Ovary (tissue), 3 donors: ENCODE results near the gene SIRPA.

ENCODE experiments used
- POLR2A ChIP-seq: fragments of 450-650 bp; IDR thresholded peaks from one replicate; pipeline ENCODE4 v1.6.1; 2017; ENCODE audit warnings: antibody characterized with exemption, mild to moderate bottlenecking, moderate library complexity
- TF ChIP-seq, protein P1 (sequence below), 3 donors: fragments of 450-650 bp in 2 of 3; fragments of 200-600 bp in 1 of 3; IDR thresholded peaks; one replicate each; pipeline versions ENCODE4 v1.5.1 to v1.8.0; 2016 to 2022; ENCODE audit warnings: antibody characterized with exemption in 3 of 3, mild to moderate bottlenecking in 1 of 3
- donor health status: DM: no; HTN: no; CAD: no.

DNA sequence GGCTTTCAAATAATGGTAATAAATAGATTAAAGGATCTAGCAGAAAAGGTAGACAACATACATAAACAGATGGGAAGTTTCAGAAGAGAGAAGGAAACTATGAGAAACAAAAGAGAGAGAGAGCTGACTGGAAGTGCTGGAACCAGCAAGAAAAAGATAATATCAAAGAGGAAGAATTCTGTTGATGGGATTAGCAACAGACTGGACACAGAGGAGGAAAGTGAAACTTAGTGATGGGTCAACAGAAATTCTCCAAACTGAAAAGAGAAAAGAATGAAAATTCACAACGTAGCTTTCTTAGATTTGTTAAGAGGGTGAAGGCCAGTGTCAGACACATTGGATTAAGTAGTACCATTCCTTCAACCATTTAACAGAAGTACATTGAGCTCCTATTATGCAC is 48.3 kb upstream of the SIRPA start:
- no peak for TF ChIP-seq POLR2A
- TF ChIP-seq, protein P1, sequence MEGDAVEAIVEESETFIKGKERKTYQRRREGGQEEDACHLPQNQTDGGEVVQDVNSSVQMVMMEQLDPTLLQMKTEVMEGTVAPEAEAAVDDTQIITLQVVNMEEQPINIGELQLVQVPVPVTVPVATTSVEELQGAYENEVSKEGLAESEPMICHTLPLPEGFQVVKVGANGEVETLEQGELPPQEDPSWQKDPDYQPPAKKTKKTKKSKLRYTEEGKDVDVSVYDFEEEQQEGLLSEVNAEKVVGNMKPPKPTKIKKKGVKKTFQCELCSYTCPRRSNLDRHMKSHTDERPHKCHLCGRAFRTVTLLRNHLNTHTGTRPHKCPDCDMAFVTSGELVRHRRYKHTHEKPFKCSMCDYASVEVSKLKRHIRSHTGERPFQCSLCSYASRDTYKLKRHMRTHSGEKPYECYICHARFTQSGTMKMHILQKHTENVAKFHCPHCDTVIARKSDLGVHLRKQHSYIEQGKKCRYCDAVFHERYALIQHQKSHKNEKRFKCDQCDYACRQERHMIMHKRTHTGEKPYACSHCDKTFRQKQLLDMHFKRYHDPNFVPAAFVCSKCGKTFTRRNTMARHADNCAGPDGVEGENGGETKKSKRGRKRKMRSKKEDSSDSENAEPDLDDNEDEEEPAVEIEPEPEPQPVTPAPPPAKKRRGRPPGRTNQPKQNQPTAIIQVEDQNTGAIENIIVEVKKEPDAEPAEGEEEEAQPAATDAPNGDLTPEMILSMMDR (IDR thresholded peaks at IDR 0.05): no peak
